Keratinocyte (primary cell): ENCODE data around the gene COL9A1.

Experiments used
- CTCF ChIP-seq, 3 experiments: IDR thresholded peaks in 1 of 3; conservative IDR thresholded peaks in 1 of 3; optimal IDR thresholded peaks in 1 of 3; 2 replicates in 2 of 3; 3 replicates in 1 of 3; pipeline versions ENCODE3 to v1.5.1; 2011; ENCODE audit warnings: low read length in 3 of 3, mild to moderate bottlenecking in 3 of 3, moderate library complexity in 2 of 3, control low read depth in 1 of 3, inconsistent platforms in 1 of 3; ENCODE audit not compliant: insufficient read depth in 2 of 3; ENCODE audit errors: extremely low read depth in 1 of 3
- EZH2 ChIP-seq: IDR thresholded peaks from one replicate; pipeline ENCODE4 v1.6.1; 2012; ENCODE audit warnings: inconsistent platforms, mild to moderate bottlenecking, low read length, moderate library complexity

GRCh38 chr6:70246118-70246517 is 56.8 kb downstream of the COL9A1 start:
- TF ChIP-seq CTCF (optimal IDR thresholded peaks at IDR 0.05 in 1 of 3, IDR thresholded peaks at IDR 0.05 in 1 of 3, conservative IDR thresholded peaks at IDR 0.05 in 1 of 3; ENCODE audit: extremely low read depth in 1 of 3, insufficient read depth in 2 of 3, low read length in 3 of 3) (no peak), EZH2 (no peak)
